Fibroblast of mammary gland (primary cell): ENCODE results near the gene NPBWR2.

ENCODE experiments used
- DNase-seq: peaks from one replicate; pipeline ENCODE4 v3.0.0-alpha.2; 2010; ENCODE audit warnings: low read depth
- H3K4me3 ChIP-seq: 2 replicates; pipeline ENCODE4 v1.5.1; 2011; ENCODE audit warnings: low read depth, mild to moderate bottlenecking, low read length, moderate library complexity; ENCODE audit not compliant: control insufficient read depth
- TF ChIP-seq, protein P1 (sequence below): conservative IDR thresholded peaks from 2 replicates; pipeline ENCODE4 v1.5.1; 2011; ENCODE audit warnings: low read depth, low read length, inconsistent platforms; ENCODE audit not compliant: control insufficient read depth, insufficient read depth

Gene NPBWR2

DNA sequence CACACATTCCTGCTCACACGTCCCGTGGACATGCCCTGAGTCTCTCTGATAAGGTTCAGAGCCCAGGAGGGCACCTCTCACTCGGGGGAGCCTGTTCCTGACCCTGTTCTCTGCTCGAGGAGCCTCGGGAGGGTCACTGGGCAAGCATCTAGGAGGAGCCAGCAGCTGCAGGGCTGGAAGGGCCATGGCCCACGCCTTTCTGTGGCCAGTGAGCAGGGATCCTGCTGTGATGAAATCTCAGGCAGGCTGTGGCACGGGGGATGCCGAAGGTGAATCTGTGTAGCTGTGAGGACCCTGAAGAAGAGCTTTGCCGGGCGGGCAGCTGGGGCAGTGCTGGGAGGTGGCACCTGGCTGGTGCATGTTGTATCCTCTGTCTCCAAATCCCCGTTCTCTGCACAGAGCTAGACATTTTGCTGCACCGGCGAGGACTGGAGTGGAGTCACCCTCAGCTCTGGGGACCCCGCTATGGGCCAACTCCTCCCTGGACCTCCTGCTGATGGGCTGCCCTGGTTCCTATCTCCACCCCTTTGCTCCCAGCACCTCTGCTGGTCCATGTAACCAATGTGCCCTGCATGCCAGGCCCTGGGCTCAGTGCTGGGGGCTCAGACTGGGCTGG is 7.1 kb upstream of the NPBWR2 start:
- TF ChIP-seq, protein P1, sequence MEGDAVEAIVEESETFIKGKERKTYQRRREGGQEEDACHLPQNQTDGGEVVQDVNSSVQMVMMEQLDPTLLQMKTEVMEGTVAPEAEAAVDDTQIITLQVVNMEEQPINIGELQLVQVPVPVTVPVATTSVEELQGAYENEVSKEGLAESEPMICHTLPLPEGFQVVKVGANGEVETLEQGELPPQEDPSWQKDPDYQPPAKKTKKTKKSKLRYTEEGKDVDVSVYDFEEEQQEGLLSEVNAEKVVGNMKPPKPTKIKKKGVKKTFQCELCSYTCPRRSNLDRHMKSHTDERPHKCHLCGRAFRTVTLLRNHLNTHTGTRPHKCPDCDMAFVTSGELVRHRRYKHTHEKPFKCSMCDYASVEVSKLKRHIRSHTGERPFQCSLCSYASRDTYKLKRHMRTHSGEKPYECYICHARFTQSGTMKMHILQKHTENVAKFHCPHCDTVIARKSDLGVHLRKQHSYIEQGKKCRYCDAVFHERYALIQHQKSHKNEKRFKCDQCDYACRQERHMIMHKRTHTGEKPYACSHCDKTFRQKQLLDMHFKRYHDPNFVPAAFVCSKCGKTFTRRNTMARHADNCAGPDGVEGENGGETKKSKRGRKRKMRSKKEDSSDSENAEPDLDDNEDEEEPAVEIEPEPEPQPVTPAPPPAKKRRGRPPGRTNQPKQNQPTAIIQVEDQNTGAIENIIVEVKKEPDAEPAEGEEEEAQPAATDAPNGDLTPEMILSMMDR, result no peak
- no peak overlapping the region for H3K4me3 ChIP-seq
- no peak for DNase-seq

DNA sequence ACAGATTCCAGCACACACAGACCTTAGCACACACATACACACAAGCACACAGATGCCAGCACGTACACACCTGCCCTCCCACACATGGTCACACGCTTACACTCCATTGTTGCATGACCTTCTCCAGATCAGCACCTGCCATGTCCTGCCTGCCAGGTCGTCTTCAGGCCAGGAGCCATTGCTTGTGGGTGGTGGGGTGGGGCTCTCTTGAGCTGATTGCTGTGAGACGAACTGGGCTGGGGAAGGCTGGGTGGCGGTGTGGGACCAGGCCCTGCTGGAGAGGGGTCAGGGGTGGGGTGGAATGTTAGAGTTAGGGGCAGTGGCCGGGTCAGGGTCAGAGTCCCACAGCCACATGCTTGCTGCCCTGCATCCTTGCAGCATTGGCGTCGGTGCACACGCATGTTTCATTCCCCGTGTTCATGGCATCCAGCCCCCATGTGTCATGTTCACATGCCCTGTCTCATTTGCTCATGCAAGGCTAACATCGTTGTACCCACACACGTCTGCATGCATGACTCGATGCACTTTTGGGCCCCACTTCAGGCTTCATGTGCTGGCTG is 6.5 kb upstream of the NPBWR2 start:
- no peak overlapping the region for H3K4me3 ChIP-seq
- TF ChIP-seq, protein P1, result no peak
- DNase-seq, result no peak

DNA sequence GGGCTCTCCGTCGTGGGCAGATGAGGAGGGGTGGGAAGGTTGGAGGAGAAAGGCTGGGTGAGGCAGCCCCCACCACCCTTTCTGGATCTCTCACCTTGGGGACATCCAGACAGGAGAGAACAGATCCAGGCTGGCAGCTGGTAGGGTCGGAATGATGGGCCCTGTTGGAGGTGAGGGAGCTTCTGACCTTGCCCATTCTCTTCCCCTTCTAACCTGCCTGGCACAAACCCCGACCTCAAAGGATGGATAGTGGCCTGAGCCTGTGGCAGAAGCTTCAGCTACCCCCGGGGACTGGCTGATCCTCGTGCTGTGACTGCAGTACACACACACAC is 6.0 kb upstream of the NPBWR2 start:
- TF ChIP-seq, protein P1, result no peak
- no peak for DNase-seq

DNA sequence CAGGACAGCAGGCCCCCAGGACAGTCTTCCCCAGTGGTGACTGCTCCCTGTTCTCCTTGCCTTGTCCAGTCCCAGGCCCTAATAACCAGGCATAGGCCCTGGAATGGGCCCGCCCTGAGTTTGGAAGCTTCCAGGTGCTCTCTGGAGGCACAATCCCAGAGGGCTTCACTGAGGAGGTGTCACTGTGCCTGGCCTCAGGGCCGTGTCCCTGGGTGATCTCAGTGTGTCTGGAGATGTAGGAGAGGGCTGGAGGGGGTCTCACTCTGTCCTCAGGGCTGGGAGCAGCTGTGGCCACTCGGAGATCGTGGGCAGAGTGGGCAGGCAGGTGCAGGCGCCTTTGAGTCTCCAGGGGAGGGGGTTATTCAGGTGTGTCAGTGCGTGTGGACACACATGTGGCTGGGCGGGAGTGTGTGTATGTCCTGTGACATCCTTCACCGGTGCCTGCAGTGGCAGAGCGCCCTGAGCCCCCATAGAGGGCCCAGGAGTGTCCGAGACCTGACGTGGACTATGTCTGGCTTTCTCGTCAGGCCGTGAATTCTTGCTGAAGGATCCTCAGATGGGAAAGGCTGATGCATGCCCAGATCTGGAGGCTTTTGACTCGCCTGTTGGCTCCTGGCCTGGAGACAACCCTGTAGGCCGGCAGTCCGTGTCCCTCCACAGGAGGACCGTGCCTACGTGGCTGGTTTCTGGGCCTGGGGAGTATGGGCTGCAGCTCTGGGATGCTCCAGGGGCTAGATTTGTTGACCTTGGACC is 5.5 kb upstream of the NPBWR2 start:
- no peak overlapping the region for H3K4me3 ChIP-seq
- TF ChIP-seq, protein P1, result no peak
- DNase-seq, result no peak

More for the DNA sequence above, 6.0 kb upstream of the NPBWR2 start:
- no peak overlapping the region for H3K4me3 ChIP-seq

DNA sequence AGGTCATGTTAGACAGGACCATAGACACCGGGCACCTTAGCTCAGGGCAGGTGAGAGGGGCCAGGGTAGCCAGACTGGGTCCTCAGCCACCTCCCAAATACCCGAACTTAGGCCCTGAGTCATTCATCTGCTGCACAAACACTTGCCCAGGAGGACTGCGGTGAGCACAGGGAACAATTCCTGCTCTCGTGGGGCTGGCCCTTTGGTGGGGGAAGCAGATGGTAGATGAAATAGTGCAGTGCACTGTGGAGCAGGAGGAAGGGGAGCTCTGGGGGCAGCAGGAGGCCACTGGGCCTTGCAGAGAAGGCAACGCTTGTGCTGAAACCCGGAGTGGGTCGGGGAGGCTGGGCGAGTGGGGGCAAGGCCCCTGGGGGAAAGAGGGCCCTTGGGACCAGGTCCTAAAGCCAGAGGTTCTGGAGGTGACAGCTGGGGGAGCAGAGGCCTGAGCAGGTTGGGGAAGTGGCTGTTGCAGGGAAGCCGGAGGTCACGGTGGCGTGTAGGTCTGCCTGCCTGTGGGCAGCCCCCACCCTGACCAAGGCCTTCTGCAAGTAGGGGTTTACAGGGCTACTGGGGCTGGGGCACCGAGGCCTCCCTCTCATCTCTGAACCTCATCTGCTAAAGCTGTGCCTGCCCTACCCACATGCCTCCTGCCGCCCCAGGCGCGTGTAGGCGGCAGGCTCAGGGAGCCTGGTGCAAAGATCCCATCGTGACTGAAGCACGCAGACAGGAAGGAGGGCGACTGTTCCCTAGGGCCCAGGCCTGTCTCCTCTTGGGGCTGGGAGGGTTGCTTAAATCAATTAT is 4.7 kb upstream of the NPBWR2 start:
- TF ChIP-seq, protein P1, result no peak
- no peak for DNase-seq
- H3K4me3 ChIP-seq, result no peak overlapping the region

DNA sequence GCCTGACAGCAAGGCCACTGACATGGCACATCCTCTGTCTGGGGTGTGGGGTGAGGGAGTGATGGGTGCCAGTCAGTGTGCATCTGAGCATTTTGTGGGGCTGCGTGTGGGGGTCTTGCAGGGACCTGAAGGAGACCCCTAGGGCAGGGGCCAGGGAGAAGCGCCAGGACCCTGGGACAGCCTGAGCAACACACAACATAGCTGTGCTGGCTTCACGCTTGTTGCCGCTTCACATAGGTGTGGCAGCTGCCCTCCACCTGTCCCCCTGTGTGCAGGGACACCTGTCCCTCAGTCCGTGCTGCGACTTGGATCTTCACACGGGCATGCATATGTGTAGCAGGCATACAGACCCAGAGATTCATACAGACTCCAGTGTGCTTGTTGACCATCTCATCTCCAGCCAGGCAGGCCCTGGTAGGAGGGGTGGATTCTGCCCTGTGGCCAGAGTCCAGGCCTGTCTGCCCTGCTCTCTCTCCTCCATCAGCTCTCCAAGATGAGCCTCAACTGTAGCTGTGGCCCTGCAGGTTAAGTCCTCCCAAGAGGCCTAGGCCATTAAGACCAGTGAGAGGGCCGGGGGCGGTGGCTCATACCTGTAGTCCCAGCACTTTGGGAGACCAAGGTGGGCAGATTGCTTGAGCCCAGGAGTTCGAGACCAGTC is 3.2 kb upstream of the NPBWR2 start:
- TF ChIP-seq, protein P1, result no peak
- H3K4me3 ChIP-seq, result no peak overlapping the region
- no peak for DNase-seq
